GM10847 (cell line): ENCODE data around the gene CHRDL1.

ENCODE experiments used
- POLR2A ChIP-seq: IDR thresholded peaks from 2 replicates; pipeline ENCODE4 v1.6.1; 2011; ENCODE audit not compliant: insufficient read length; ENCODE audit errors: extremely low read depth

Gene CHRDL1

DNA sequence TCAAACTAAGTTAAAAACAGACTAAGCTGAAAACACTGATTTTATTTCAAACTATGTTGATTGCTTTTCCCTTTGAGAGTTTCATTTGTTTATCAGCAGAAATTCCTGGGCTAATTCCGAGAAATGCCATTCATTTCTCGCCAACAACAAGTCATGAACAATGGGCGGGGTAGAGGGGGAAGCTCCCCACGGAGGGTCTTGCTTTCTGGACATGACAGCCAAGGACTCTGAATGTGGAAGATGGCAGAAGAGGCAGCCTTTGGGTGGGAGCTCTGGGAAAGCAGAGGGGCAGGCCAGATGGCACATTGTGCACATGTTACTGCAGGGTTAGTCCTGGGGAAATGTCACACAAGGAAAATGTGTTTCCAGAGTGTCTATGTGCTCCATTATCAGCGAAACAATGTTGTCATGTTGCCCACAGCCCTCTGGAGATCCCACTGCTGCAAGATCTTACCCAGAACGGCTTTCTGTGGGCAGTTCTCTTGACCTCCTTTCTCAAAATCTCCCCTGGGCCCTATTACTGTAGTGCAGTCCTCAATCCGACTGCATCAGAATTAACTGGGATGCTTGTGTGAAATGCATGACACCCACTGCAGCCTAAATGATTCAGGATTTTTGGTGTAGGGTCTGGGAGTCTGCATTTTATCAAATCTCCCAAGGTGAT is 45.0 kb downstream of the CHRDL1 start:
- TF ChIP-seq POLR2A, result no peak

DNA sequence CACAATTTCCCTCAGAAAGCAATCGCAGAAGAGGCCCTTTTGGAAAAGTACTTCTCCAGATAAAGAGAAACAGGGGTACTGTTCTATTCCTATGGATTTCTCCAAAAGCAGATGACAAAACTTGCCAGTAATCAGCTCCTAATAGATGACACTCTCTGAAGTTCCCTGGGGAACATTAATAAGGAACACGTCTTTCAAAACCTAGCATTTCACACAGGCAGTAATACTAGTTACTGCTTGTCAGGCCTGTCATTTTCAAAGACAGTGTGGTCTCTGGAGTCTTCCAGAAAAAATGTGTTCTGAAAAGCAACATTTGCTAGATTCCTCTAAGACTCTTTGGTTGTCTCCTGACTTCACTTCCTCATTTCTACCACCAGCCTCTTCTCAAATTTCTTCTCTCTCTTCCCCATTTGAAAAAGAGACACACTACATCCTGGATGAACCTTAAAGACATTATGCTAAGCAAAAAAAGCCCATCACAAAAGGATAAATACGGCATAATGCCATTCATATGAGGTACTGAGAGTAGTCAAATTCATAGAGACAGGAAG is 47.3 kb downstream of the CHRDL1 start:
- TF ChIP-seq POLR2A, result no peak

DNA sequence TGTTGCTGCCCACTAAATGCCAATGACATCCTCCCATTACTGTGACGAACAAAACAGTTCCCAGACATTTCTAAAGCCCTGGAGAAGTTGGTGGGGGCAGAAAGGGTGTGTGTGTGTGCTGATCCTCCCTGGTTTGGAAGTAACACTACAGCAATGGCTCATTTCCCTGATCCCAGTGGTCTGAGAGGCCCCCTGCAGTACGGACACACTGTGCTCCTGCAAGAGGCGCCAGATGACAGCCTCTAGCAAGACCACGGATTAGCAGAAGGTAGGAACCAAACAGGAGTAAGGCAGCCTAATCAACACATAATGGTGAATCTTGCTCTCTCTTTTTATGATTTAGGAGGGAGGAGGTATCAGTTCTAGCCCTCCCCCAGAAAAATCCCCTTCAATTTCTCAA is 49.6 kb downstream of the CHRDL1 start:
- TF ChIP-seq POLR2A, result no peak

DNA sequence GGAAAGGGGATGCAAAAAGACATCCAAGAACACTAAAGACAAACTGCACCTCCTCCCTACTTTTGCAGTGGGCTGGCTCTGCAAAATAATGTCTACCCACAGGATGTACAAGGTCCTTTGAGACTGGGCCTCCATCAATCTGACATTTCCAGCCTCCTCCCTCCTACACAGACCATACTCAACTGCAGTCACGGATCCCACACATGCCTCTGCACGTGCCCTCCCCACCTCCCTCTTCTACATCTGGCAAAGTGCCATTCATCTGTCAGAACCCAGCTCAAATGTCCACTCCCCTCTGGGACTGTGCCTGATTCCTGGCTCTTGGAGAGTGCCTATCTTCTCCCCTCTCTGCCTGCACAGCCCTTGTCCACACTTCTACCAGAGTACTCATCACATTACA is 50.3 kb downstream of the CHRDL1 start:
- TF ChIP-seq POLR2A, result no peak

DNA sequence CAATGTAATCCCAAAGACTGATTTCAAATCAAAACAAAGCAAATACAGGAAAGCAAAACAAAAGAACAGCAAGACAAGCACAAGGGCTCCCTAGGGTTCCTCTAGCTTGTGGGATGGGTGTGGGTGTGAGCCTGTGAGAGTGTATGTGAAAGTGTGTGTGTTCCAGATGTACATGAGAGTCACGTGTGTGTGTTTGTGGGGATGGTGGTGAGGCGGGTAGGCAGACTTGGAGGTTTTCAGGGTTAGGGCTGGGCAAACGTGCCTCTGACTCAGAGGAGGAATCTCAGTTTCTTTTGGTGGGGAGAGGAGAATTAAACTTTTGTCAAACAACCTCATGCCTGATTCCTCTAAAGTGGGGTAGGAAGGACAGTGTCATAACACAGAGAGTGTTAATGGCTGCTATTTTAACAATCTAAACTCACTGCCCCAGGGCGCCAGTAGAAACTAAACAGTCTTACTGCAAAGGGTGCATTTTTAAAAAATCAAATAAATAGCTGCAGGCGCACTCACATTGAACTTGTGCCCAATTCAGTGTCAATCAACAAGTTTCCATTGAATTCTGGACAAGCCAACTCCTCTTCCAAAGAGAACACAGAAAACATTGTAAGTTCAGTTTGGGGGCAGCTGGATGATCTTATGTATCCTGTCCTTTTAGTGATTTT is 51.8 kb downstream of the CHRDL1 start:
- no peak for TF ChIP-seq POLR2A

DNA sequence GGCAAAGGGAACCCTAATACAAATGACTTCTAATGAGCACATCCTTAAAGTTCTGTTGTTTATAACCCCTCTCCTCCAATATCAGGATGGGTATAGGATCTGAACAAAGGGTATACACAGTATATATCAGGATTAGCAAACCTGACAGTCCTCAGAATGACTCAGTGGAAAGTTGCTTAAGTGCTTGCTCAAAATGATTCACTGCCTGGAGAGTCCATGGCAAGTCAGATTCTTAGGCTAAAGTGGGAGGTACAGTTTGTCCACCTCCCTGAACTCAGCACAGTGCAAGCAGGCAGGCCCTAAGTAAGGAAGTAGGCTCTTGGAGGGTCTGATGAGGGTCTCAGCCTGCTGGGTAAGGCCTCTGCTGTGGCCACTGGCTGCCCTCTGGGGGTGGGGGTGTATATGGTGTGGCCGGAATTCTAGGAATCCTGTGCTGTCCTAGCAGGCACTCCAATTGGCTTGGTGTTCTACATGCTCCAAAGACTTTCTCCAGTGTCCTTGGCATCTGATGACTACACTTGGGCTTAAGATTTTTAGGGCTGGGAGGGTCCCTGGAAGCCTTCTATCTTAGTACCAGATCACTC is 54.3 kb downstream of the CHRDL1 start:
- no peak for TF ChIP-seq POLR2A

DNA sequence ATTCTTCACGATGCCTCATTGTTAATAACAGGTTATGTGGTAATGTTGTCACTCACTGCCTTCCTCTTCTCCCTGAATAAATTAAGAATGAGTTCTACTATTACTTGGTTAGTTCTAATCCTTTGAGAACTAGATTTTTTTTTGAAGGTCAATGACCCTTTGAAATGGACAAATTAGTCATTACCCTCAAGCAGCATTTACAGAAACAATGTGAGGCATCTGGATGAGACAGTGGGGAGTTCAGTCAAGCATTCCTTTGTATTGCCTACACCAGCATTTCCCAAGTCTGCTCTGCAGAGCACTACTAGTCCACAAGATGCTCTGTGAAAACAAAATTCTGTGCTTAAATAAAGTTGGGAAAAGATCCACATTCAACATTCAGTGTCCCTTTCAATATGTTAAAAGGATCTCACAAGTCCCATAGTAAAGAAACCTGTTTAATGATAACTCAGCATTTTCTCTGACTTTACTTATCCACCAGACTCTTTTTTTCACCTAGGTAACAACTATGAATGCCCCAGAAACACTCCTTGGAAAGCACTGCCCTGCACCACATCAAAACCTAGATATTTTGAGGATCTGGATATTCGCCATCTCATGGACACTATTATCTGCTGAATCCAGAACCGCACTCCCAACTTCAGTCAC is 60.6 kb downstream of the CHRDL1 start:
- no peak for TF ChIP-seq POLR2A

DNA sequence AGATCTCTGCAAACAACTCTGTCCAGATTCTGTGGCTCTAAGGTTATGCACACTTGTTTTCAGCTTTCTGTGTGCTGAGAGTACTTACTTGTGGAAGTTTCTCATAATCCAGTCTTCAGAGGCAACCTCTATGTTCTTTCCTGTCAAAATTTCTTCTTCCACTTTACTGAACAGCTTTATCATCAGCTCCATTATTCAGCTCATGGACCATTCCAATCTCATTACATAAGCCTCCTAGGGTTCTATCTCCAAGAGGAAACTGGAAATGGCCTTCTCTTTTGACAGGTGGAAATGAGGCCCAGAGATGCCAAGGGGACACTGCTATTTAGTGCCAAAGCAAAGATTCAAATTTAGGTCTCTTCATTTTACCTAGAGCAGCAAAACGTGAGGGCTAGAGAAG is 61.3 kb downstream of the CHRDL1 start:
- TF ChIP-seq POLR2A, result no peak

DNA sequence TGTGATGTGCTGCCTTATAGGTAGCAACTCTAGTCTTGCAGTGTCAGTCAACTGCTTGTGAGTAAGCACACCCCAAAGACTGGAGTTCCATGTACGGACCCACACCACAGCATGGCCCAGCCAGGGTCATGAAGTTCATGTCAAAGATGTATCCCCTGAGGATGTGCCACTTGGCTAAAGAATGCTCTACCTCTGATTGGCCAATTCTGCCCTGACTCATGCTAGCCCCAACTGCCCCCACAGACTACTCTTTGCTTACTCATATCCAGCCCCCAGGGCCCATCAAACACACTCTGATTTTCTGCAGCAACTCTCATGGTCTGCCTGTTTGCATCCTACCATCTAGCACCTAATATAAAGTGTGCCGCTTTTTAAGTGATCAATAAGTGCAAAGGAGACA is 62.5 kb downstream of the CHRDL1 start:
- TF ChIP-seq POLR2A, result no peak

DNA sequence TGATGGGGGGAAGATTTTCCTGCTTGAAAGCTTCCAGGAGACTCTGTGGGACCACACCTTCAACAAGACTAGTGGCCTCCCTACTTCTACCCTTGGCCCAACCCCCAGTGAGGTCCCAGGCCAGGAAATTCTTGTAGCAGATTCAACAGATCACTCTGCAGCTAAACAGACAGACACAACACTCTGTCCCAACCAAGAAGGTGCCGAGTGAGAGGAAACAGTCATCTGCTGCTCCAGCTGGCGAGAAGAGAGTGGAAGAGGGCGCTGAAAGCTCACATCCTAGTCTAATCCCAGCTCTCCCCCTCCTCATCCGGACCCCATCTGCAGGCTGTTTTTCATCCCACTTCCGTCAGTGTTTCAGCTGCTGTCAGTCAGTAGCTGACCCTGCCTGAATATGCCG is 63.4 kb downstream of the CHRDL1 start:
- no peak for TF ChIP-seq POLR2A

DNA sequence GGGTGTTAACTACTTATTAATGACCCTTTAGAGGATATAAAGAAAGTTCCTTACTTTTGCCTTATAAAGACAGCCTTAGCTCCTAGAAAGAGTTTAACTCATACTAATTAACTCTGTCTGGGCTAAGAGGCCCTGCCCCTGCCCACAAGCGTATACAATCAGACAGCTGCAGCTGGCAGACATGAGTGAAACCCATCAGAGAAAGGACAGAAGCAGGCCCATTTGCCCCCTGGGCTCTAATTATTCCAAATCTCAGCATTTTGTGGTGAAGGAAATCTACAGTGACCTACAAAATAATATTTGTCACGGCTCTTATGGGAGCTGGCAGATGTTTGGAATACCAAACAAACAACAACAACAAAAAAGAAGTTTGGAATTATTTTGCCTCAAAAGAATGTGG is 71.8 kb downstream of the CHRDL1 start:
- TF ChIP-seq POLR2A, result no peak

DNA sequence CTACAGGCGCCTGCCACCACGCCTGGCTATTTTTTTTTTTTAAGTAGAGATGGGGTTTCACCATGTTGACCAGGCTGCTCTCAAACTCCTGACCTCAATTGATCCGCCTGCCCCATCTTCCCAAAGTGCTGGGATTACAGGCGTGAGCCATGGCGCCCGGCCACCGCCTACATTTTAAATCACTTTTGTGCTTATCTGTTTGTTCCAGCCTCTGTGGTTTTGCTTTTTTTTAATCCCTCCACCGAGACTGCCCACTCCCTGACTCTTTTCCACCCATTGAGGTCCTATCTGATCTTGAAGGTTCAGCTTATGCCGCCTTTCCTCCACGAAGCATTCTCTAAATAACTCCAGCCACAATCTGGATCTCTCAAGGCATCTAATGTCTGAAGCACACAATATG is 73.5 kb downstream of the CHRDL1 start:
- no peak for TF ChIP-seq POLR2A

DNA sequence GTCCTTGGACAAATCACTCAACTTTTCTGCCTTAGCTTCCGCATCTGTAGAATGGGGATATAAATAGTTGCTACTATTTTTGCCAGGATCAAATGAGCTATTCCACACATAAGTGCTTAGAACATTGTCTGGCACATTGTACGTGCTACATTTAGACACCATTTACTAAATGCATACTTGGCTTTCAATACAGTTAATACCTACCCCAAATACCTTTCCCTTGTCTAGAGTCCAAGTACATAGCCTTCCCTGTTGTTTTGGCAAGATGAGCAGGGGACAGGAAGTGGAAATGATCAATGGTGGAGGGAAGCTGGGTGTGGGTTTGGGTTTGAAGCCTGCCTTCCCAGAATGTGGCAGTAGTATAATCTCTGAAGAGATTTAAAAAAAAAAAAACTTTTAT is 82.0 kb downstream of the CHRDL1 start:
- TF ChIP-seq POLR2A, result no peak

DNA sequence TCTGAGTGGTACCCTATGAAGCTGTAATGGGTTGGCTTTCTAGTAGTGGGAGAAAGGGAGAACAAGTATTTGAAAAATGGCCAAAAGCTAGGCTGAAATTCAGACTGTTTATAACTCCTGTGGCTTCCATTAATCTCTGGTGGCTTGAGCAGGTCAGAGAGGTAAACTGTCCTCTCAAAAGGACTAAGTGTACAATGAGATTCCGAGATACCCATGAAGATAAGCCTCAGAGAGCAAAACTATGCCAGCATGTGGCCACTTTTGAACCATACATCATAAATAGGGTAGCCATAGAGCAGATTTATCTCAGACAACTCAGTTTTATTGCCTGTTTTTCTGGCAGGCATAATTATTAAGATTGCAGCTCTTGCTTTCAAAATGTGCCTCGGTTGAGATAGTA is 89.2 kb downstream of the CHRDL1 start:
- no peak for TF ChIP-seq POLR2A

DNA sequence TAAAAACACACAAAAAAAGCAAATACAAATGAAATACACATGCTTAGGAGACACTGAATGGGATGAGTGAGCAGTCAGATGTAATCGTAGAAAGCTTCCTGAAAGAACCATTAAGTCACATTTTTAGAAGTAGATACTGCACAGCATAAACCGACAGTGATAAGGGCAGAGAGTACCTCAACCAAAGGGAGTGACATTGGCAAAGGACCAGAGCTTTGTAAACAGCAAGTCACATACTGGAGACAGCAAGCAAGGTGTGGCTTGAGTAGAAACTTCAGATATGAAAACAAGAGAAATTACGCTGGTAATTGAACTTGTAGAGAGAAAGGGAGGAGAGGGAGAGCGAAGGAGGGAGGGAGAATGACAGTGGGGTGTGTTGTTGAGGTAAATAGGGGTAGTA is 92.0 kb downstream of the CHRDL1 start:
- no peak for TF ChIP-seq POLR2A

DNA sequence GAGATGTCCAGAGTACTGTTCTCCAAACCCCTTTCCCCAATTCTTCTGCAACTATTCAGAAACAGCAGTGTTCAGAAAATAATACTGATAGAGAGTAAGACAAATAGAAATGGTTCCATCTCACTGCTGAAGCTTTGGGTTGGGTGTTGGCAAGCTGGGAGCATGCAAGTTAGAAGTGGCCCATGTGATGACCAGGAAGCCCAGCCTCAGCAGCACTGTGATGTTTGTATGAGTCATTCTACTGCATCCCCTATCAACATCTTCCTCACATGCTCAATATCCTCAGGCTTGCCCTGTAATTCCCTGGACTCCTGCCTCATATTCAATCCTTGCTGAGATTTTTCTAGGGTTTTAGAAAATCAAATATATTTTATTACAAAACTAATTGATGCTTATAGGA is 96.5 kb downstream of the CHRDL1 start:
- TF ChIP-seq POLR2A, result no peak
